Ramos (cell line): Measurements from ENCODE around the gene TTLL10.

Experiments
- in situ Hi-C: fragments of 300-500 bp; cut with MboI; formaldehyde crosslinking; loops from one replicate; pipeline ENCODE4 v1.14.3; 2022; ENCODE audit warnings: low sequenced_read_pairs; ENCODE audit not compliant: unreplicated experiment

Gene TTLL10

GRCh38 chr1:1215080-1215676 is 41.5 kb downstream of the TTLL10 start:
- in situ Hi-C loops: no loop called here

GRCh38 chr1:1215881-1216605 is 42.4 kb downstream of the TTLL10 start:
- in situ Hi-C loops: no loop called here

GRCh38 chr1:1216770-1217620 is 43.3 kb downstream of the TTLL10 start:
- in situ Hi-C loops: no loop called here

GRCh38 chr1:1217621-1218523 is 44.2 kb downstream of the TTLL10 start:
- in situ Hi-C loops: no loop called here

- in situ Hi-C loops: no loop called here
These were observed 45.0 kb downstream of the TTLL10 start for GRCh38 chr1:1218524-1219200.

GRCh38 chr1:1219341-1219740 is 45.7 kb downstream of the TTLL10 start:
- in situ Hi-C loops: no loop called here

- in situ Hi-C loops: no loop called here
These were observed 46.5 kb downstream of the TTLL10 start for GRCh38 chr1:1220197-1220596.

- in situ Hi-C loops: no loop called here
These were observed 48.4 kb downstream of the TTLL10 start for GRCh38 chr1:1221887-1222574.

- in situ Hi-C loops: no loop called here
These were observed 49.0 kb downstream of the TTLL10 start for GRCh38 chr1:1222575-1223225.

GRCh38 chr1:1223321-1223720 is 49.6 kb downstream of the TTLL10 start:
- in situ Hi-C loops: no loop called here

GRCh38 chr1:1223891-1224290 is 50.2 kb downstream of the TTLL10 start:
- in situ Hi-C loops: no loop called here

GRCh38 chr1:1225238-1225845 is 51.7 kb downstream of the TTLL10 start:
- in situ Hi-C loops: no loop called here

- in situ Hi-C loops: no loop called here
These were observed 52.2 kb downstream of the TTLL10 start for GRCh38 chr1:1225913-1226312.

GRCh38 chr1:1226566-1227362 is 53.1 kb downstream of the TTLL10 start:
- in situ Hi-C loops: no loop called here

- in situ Hi-C loops: no loop called here
These were observed 53.7 kb downstream of the TTLL10 start for GRCh38 chr1:1227386-1227785.

- in situ Hi-C loops: no loop called here
These were observed 54.5 kb downstream of the TTLL10 start for GRCh38 chr1:1228187-1228586.

GRCh38 chr1:1228596-1229321 is 55.1 kb downstream of the TTLL10 start:
- in situ Hi-C loops: no loop called here
